Effector memory CD4-positive, alpha-beta T cell (primary cell): ENCODE measurements around the gene ZNF646.

Experiments
- DNase-seq, 3 donors: peaks; one replicate each; pipeline ENCODE4 v3.0.0-alpha.2; 2020
- H3K27ac ChIP-seq: 2 replicates; pipeline ENCODE4 v1.7.0; 2013; ENCODE audit warnings: mild to moderate bottlenecking, low read length, moderate library complexity; ENCODE audit not compliant: insufficient read depth, poor library complexity, severe bottlenecking
- H3K27me3 ChIP-seq: replicated peaks from 2 replicates; pipeline ENCODE4 v1.7.0; 2013; ENCODE audit warnings: mild to moderate bottlenecking, low read length; ENCODE audit not compliant: insufficient read depth, control insufficient read depth, poor library complexity, severe bottlenecking
- H3K36me3 ChIP-seq: 2 replicates; pipeline ENCODE4 v1.7.0; 2013; ENCODE audit warnings: mild to moderate bottlenecking, low read length, moderate library complexity; ENCODE audit not compliant: control insufficient read depth, insufficient read depth
- H3K4me1 ChIP-seq: 2 replicates; pipeline ENCODE4 v1.7.0; 2013; ENCODE audit warnings: low read length, mild to moderate bottlenecking; ENCODE audit not compliant: control insufficient read depth, insufficient read depth, poor library complexity, severe bottlenecking
- H3K4me3 ChIP-seq: 2 replicates; pipeline ENCODE4 v1.7.0; 2013; ENCODE audit warnings: low read length, low read depth, mild to moderate bottlenecking; ENCODE audit not compliant: insufficient read depth, poor library complexity, severe bottlenecking
- H3K9me3 ChIP-seq: 2 replicates; pipeline ENCODE4 v1.7.0; 2013; ENCODE audit warnings: mild to moderate bottlenecking, low read length, moderate library complexity; ENCODE audit not compliant: control insufficient read depth

ZNF646 gene

GRCh38 chr16:31078597-31079341, 4.5 kb downstream of the ZNF646 start:
- Histone ChIP-seq H3K27me3 (no peaks in the 10 kb centered on the region), H3K27ac (no peak overlapping the region), H3K36me3 (peaks cover 53% of the 10 kb centered on the region), H3K9me3 (no peaks in the 10 kb centered on the region), H3K4me3 (no peak overlapping the region), H3K4me1 (peaks cover 4% of the 10 kb centered on the region)
- DNase-seq = no peak

- Histone ChIP-seq H3K36me3 (peaks cover 60% of the 10 kb centered on the region), H3K4me3 (no peak overlapping the region), H3K27me3 (no peaks in the 10 kb centered on the region), H3K4me1 (peaks cover 4% of the 10 kb centered on the region), H3K9me3 (no peaks in the 10 kb centered on the region), H3K27ac (no peak overlapping the region)
- DNase-seq = no peak
Observed at GRCh38 chr16:31079342-31079944, 5.2 kb downstream of the ZNF646 start.

- Histone ChIP-seq H3K9me3 (no peaks in the 10 kb centered on the region), H3K27me3 (no peaks in the 10 kb centered on the region), H3K27ac (no peak overlapping the region), H3K36me3 (peaks cover 61% of the 10 kb centered on the region), H3K4me1 (no peaks in the 10 kb centered on the region), H3K4me3 (no peak overlapping the region)
- DNase-seq = no peak
Observed at GRCh38 chr16:31080035-31080629, 5.9 kb downstream of the ZNF646 start.

- no peaks in the 10 kb centered on the region for H3K9me3 ChIP-seq
- H3K27ac ChIP-seq = no peak overlapping the region
- DNase-seq = no peak
- H3K4me1 ChIP-seq = no peaks in the 10 kb centered on the region
- H3K4me3 ChIP-seq = no peak overlapping the region
- H3K27me3 ChIP-seq = no peaks in the 10 kb centered on the region
- H3K36me3 ChIP-seq = peaks cover 61% of the 10 kb centered on the region
Observed at GRCh38 chr16:31080756-31081419, 6.7 kb downstream of the ZNF646 start.

- no peak for DNase-seq
- no peak overlapping the region for H3K4me3 ChIP-seq
- H3K9me3 ChIP-seq = no peaks in the 10 kb centered on the region
- H3K27me3 ChIP-seq = no peaks in the 10 kb centered on the region
- peaks cover 57% of the 10 kb centered on the region for H3K36me3 ChIP-seq
- H3K4me1 ChIP-seq = no peaks in the 10 kb centered on the region
- H3K27ac ChIP-seq = no peak overlapping the region
Observed at GRCh38 chr16:31081428-31082351, 7.5 kb downstream of the ZNF646 start.

- Histone ChIP-seq H3K9me3 (no peaks in the 10 kb centered on the region), H3K36me3 (peaks cover 49% of the 10 kb centered on the region), H3K4me3 (no peak overlapping the region), H3K27me3 (no peaks in the 10 kb centered on the region), H3K4me1 (no peaks in the 10 kb centered on the region), H3K27ac (no peak overlapping the region)
- no peak for DNase-seq
Observed at GRCh38 chr16:31082368-31083045, 8.3 kb downstream of the ZNF646 start.

GRCh38 chr16:31083081-31083480, 8.9 kb downstream of the ZNF646 start:
- H3K27ac ChIP-seq = no peak overlapping the region
- no peaks in the 10 kb centered on the region for H3K9me3 ChIP-seq
- no peak overlapping the region for H3K4me3 ChIP-seq
- no peaks in the 10 kb centered on the region for H3K27me3 ChIP-seq
- peaks cover 43% of the 10 kb centered on the region for H3K36me3 ChIP-seq
- DNase-seq = no peak
- H3K4me1 ChIP-seq = no peaks in the 10 kb centered on the region

- H3K4me3 ChIP-seq = no peak overlapping the region
- H3K27ac ChIP-seq = no peak overlapping the region
- no peaks in the 10 kb centered on the region for H3K9me3 ChIP-seq
- no peaks in the 10 kb centered on the region for H3K27me3 ChIP-seq
- no peaks in the 10 kb centered on the region for H3K4me1 ChIP-seq
- no peak for DNase-seq
- H3K36me3 ChIP-seq = peaks cover 38% of the 10 kb centered on the region
Observed at GRCh38 chr16:31083556-31083955, 9.3 kb downstream of the ZNF646 start.

- H3K27me3 ChIP-seq = no peaks in the 10 kb centered on the region
- no peaks in the 10 kb centered on the region for H3K9me3 ChIP-seq
- no peak overlapping the region for H3K27ac ChIP-seq
- H3K4me1 ChIP-seq = no peaks in the 10 kb centered on the region
- H3K36me3 ChIP-seq = peaks cover 34% of the 10 kb centered on the region
- no peak for DNase-seq
- no peak overlapping the region for H3K4me3 ChIP-seq
Observed at GRCh38 chr16:31083981-31084380, 9.8 kb downstream of the ZNF646 start.
